NT2/D1 (cell line): Measurements from ENCODE around the gene RMND1.

Source experiments
- SUZ12 ChIP-seq: IDR thresholded peaks from 2 replicates; pipeline ENCODE4 v1.6.1; 2011; ENCODE audit not compliant: insufficient read length, insufficient read depth; ENCODE audit errors: extremely low read depth
- YY1 ChIP-seq: IDR thresholded peaks from 2 replicates; pipeline ENCODE4 v1.6.1; 2011; ENCODE audit not compliant: insufficient read length, insufficient read depth

- TF ChIP-seq SUZ12 (no peak), YY1 (no peak)
Measured at GRCh38 chr6:151494936-151495320, 43.0 kb upstream of the RMND1 start.
